Measurements from ENCODE around the gene AFF3. TPM values are rescaled to one million over a fixed set of nuclear protein-coding genes. Genes with fewer than 3 reads are reported as not detected.

The AFF3 gene
- total RNA-seq, 4 donors from 2014 or later = 5.3 to 216 (median 12.5) TPM

DNA sequence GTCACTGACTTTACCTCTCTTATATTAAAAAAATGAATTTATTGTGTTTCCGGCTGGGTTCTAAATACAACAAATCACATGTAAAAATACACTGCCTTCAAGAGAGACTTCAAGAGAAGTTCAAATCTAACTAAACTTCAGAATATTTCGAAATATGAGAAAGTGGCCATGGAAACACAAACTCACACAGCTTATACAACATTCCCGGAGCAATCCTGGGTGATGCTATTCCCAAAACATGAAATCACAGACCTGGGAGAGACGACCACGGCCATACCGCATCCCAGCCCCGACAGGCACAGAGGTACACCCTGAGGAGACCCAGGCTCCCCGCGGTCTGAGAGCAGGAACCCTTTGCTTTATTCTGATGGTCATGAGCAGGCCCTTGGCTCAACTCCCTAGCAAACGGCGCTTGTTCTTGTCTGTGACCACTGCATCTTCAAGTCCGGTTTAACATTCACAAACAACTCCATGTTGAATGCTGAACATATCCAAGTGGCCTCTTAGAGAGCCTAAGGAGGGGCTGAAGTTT, 467.2 kb downstream of the AFF3 start:
- H3K4me1 ChIP-seq = no peaks in the 10 kb centered on the region
- H3K9me3 ChIP-seq = no peaks in the 10 kb centered on the region
- no peak for DNase-seq
- H3K4me3 ChIP-seq = no peak overlapping the region
- H3K27me3 ChIP-seq = no peaks in the 10 kb centered on the region
- H3K36me3 ChIP-seq = no peaks in the 10 kb centered on the region
- TF ChIP-seq CTCF (IDR thresholded peaks at IDR 0.05) (no peak), POLR2A (IDR thresholded peaks at IDR 0.05) (no peak)
- H3K27ac ChIP-seq = no peak overlapping the region

- DNase-seq = no peak
- H3K27ac ChIP-seq = no peak overlapping the region
- no peak overlapping the region for H3K4me3 ChIP-seq
- H3K36me3 ChIP-seq = no peaks in the 10 kb centered on the region
- H3K9me3 ChIP-seq = no peaks in the 10 kb centered on the region
- H3K27me3 ChIP-seq = no peaks in the 10 kb centered on the region
- no peaks in the 10 kb centered on the region for H3K4me1 ChIP-seq
- no peak for TF ChIP-seq CTCF (IDR thresholded peaks at IDR 0.05)
- no peak for TF ChIP-seq POLR2A (IDR thresholded peaks at IDR 0.05)
Observed at GRCh38 chr2:99674090-99674489, 468.3 kb downstream of the AFF3 start.

GRCh38 chr2:99672766-99673350, 469.5 kb downstream of the AFF3 start:
- Histone ChIP-seq H3K4me3 (no peak overlapping the region), H3K4me1 (no peaks in the 10 kb centered on the region), H3K27ac (no peak overlapping the region), H3K36me3 (no peaks in the 10 kb centered on the region), H3K27me3 (no peaks in the 10 kb centered on the region), H3K9me3 (no peaks in the 10 kb centered on the region)
- TF ChIP-seq CTCF (IDR thresholded peaks at IDR 0.05) (no peak), POLR2A (IDR thresholded peaks at IDR 0.05) (no peak)
- no peak for DNase-seq

DNA sequence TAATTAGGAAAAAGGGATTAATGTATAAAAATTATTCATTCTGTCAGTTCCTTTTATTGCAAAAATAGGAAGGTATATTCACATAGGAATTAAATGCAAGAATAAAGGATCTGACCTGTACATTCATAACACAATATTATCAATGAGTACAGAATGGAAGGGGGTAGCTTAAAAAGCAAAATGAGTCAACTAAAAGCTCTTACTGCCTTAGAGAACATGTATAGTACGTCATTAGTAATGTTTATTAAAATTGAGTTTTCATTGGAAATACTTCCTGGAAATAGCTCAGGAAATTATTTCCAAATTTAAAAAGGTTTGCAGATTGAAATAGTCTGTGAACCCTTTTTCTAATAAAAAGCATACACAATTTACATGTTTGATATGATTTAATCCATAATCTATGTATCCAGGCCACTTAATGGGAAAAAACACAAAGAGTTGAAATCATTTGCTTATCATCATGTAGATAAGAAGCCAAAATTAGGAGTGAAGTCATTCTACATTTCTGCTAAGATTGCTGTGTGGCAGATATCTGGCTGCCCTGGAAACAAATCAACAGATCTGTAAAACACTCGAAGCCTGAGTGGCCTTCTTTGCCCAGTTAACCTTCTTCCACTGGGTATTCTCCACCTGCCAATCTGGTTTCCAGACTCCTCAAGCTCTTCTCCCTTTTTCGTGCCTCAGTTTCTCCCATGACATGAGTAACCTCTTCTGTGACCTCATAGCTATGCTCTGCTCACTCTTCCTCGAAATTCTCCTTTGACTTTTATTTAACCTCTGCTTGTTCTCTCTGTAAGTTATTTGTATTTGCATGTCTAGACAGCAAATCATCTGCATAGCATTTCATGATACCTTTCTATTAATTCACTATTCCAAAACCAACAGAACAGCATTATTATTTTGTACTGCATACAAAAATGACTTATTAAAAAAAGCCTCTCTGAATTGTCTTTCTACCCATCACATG, 471.3 kb downstream of the AFF3 start:
- DNase-seq = no peak
- no peak overlapping the region for H3K27ac ChIP-seq

DNA sequence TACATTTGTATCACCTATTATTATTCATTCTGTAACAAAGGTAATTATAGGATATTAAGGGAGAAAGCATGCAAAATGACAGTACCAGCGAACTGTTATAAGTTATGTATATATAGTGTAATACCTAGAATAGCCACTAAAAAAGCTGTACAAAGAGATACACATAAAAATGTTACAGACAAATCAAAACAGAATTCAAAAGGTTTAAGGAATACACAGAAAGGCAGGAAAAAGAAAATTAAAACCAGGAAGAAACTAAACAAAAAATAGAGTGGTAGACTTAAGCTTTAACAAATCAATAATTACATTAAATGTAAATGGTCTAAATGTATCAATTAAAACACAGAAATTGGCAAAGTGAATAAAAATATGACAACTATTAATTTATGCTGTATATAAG, 476.1 kb downstream of the AFF3 start:
- TF ChIP-seq CTCF (IDR thresholded peaks at IDR 0.05) (no peak), POLR2A (IDR thresholded peaks at IDR 0.05) (no peak)
- Histone ChIP-seq H3K4me3 (no peak overlapping the region), H3K27me3 (no peaks in the 10 kb centered on the region), H3K4me1 (peaks cover 0 to 12% (median 0%) of the 10 kb centered on the region in 4 donors), H3K36me3 (no peaks in the 10 kb centered on the region), H3K27ac (no peak overlapping the region), H3K9me3 (no peaks in the 10 kb centered on the region)
- DNase-seq = no peak

More for the DNA sequence above, 471.3 kb downstream of the AFF3 start:
- H3K27me3 ChIP-seq = no peaks in the 10 kb centered on the region
- no peaks in the 10 kb centered on the region for H3K4me1 ChIP-seq
- TF ChIP-seq POLR2A (IDR thresholded peaks at IDR 0.05) (no peak), CTCF (IDR thresholded peaks at IDR 0.05) (no peak)
- no peaks in the 10 kb centered on the region for H3K36me3 ChIP-seq
- H3K4me3 ChIP-seq = no peak overlapping the region
- H3K9me3 ChIP-seq = no peaks in the 10 kb centered on the region
